Muscle layer of colon (tissue), 2 donors: Measurements from ENCODE around the gene COX5A.
"Not testable (repeated sequence)": the region's sequence is repeated elsewhere in the genome, so short reads cannot be mapped to it uniquely, and the experiment has no call there.

Source experiments
- H3K27ac ChIP-seq: one replicate; pipeline ENCODE4 v1.7.0; 2013; ENCODE audit warnings: low read depth, mild to moderate bottlenecking, low read length, moderate library complexity
- H3K27me3 ChIP-seq, 2 donors: one replicate each; pipeline ENCODE4 v1.7.0; 2013; ENCODE audit warnings: low read length in 2 of 2, mild to moderate bottlenecking in 2 of 2; ENCODE audit not compliant: insufficient read depth in 2 of 2, control insufficient read depth in 1 of 2
- H3K36me3 ChIP-seq: one replicate; pipeline ENCODE4 v1.7.0; 2013; ENCODE audit warnings: mild to moderate bottlenecking, low read length; ENCODE audit not compliant: insufficient read depth
- H3K4me1 ChIP-seq: one replicate; pipeline ENCODE4 v1.7.0; 2013; ENCODE audit warnings: mild to moderate bottlenecking, low read length; ENCODE audit not compliant: insufficient read depth
- H3K4me3 ChIP-seq, 2 donors: one replicate each; pipeline ENCODE4 v1.7.0; 2013; ENCODE audit warnings: low read length in 2 of 2, low read depth in 1 of 2, mild to moderate bottlenecking in 1 of 2, moderate library complexity in 1 of 2
- H3K9ac ChIP-seq: one replicate; pipeline ENCODE4 v1.7.0; 2013; ENCODE audit warnings: low read length
- H3K9me3 ChIP-seq: one replicate; pipeline ENCODE4 v1.7.0; 2013; ENCODE audit warnings: mild to moderate bottlenecking, low read length
- donor health status: abdominal sarcoma.
- donor health status: Adenocarcinoma of cecum.

COX5A gene

GRCh38 chr15:74894383-74894782 lies 43.5 kb downstream of the COX5A start:
- Histone ChIP-seq H3K4me1 (peaks cover 11% of the 10 kb centered on the region), H3K36me3 (peaks cover 24% of the 10 kb centered on the region)
- not testable (repeated sequence) for H3K9me3 ChIP-seq, H3K9ac ChIP-seq, H3K27me3 ChIP-seq, H3K4me3 ChIP-seq, H3K27ac ChIP-seq

- no peak overlapping the region for H3K9ac ChIP-seq
- no peaks in the 10 kb centered on the region for H3K9me3 ChIP-seq
- H3K36me3 ChIP-seq, result peaks cover 17% of the 10 kb centered on the region
- H3K27me3 ChIP-seq, result no peaks in the 10 kb centered on the region
- H3K4me3 ChIP-seq, result no peak overlapping the region
- H3K27ac ChIP-seq, result no peak overlapping the region
- peaks cover 19% of the 10 kb centered on the region for H3K4me1 ChIP-seq
These were observed 44.2 kb downstream of the COX5A start for GRCh38 chr15:74893627-74894026.

GRCh38 chr15:74892931-74893330 lies 44.9 kb downstream of the COX5A start:
- H3K27me3 ChIP-seq, result no peaks in the 10 kb centered on the region
- no peak overlapping the region for H3K4me3 ChIP-seq
- H3K4me1 ChIP-seq, result peaks cover 19% of the 10 kb centered on the region
- H3K9me3 ChIP-seq, result no peaks in the 10 kb centered on the region
- no peak overlapping the region for H3K27ac ChIP-seq
- H3K36me3 ChIP-seq, result peaks cover 17% of the 10 kb centered on the region
- H3K9ac ChIP-seq, result no peak overlapping the region

- Histone ChIP-seq H3K36me3 (peaks cover 17% of the 10 kb centered on the region), H3K27ac (no peak overlapping the region), H3K4me1 (peaks cover 19% of the 10 kb centered on the region)
These were observed 45.6 kb downstream of the COX5A start for GRCh38 chr15:74892313-74892712.

GRCh38 chr15:74891469-74891868 lies 46.4 kb downstream of the COX5A start:
- Histone ChIP-seq H3K9me3 (no peaks in the 10 kb centered on the region), H3K9ac (no peak overlapping the region), H3K4me3 (no peak overlapping the region), H3K36me3 (peaks cover 17% of the 10 kb centered on the region), H3K27me3 (no peaks in the 10 kb centered on the region), H3K4me1 (peaks cover 19% of the 10 kb centered on the region), H3K27ac (no peak overlapping the region)

More at GRCh38 chr15:74892313-74892712, 45.6 kb downstream of the COX5A start:
- no peaks in the 10 kb centered on the region for H3K9me3 ChIP-seq
- H3K9ac ChIP-seq, result no peak overlapping the region
- H3K4me3 ChIP-seq, result no peak overlapping the region
- no peaks in the 10 kb centered on the region for H3K27me3 ChIP-seq

- Histone ChIP-seq H3K4me1 (peaks cover 19% of the 10 kb centered on the region), H3K9me3 (no peaks in the 10 kb centered on the region), H3K9ac (peak overlapping the region; percentile 86), H3K4me3 (peak overlapping the region; percentile 75 to 78), H3K27ac (no peak overlapping the region), H3K36me3 (peaks cover 17% of the 10 kb centered on the region), H3K27me3 (no peaks in the 10 kb centered on the region)
These were observed 47.3 kb downstream of the COX5A start for GRCh38 chr15:74890665-74890960.

- peaks cover 19% of the 10 kb centered on the region for H3K4me1 ChIP-seq
- no peaks in the 10 kb centered on the region for H3K9me3 ChIP-seq
- peak within 1 kb of the TSS; percentile 81 for H3K27ac ChIP-seq
- no peaks in the 10 kb centered on the region for H3K27me3 ChIP-seq
- H3K4me3 ChIP-seq, result peak within 1 kb of the TSS; percentile 75 to 78
- peak within 1 kb of the TSS; percentile 86 for H3K9ac ChIP-seq
- peaks cover 17% of the 10 kb centered on the region for H3K36me3 ChIP-seq
These were observed 47.8 kb downstream of the COX5A start, which contains the start of gene MPI for GRCh38 chr15:74889883-74890664. MPI (plus strand) TSS chr15:74890042; CDS start chr15:74890074, 32 bp downstream.

- Histone ChIP-seq H3K9me3 (no peaks in the 10 kb centered on the region), H3K9ac (peak overlapping the region; percentile 86), H3K36me3 (peaks cover 17% of the 10 kb centered on the region), H3K27me3 (no peaks in the 10 kb centered on the region), H3K4me3 (peak overlapping the region; percentile 75 to 78), H3K4me1 (peaks cover 19% of the 10 kb centered on the region), H3K27ac (peak overlapping the region; percentile 81)
These were observed 48.4 kb downstream of the COX5A start for GRCh38 chr15:74889390-74889882.

GRCh38 chr15:74888716-74889115 lies 49.2 kb downstream of the COX5A start:
- Histone ChIP-seq H3K27me3 (no peaks in the 10 kb centered on the region), H3K27ac (peak overlapping the region; percentile 34), H3K4me3 (no peak overlapping the region), H3K9me3 (no peaks in the 10 kb centered on the region), H3K9ac (no peak overlapping the region), H3K4me1 (peaks cover 19% of the 10 kb centered on the region), H3K36me3 (peaks cover 17% of the 10 kb centered on the region)

- not testable (repeated sequence) for H3K36me3 ChIP-seq, H3K4me3 ChIP-seq, H3K9ac ChIP-seq, H3K27ac ChIP-seq, H3K9me3 ChIP-seq, H3K27me3 ChIP-seq
- H3K4me1 ChIP-seq, result peaks cover 19% of the 10 kb centered on the region
These were observed 50.2 kb downstream of the COX5A start for GRCh38 chr15:74887537-74888193.

GRCh38 chr15:74885461-74885860 lies 52.4 kb downstream of the COX5A start:
- Histone ChIP-seq H3K27ac (no peak overlapping the region), H3K4me3 (no peak overlapping the region), H3K9ac (no peak overlapping the region), H3K4me1 (peaks cover 15% of the 10 kb centered on the region), H3K27me3 (no peaks in the 10 kb centered on the region), H3K9me3 (no peaks in the 10 kb centered on the region), H3K36me3 (no peaks in the 10 kb centered on the region)
